Measurements from ENCODE around the gene SLC39A11. TPM values are rescaled to one million over a fixed set of nuclear protein-coding genes. Genes with fewer than 3 reads are reported as not detected.

SLC39A11 gene
- polyA plus RNA-seq, 3 donors: 16.6 to 27.9 (median 26.6) TPM

- peaks cover 25 to 28% of the 10 kb centered on the region in 2 donors for H3K36me3 Mint-ChIP-seq
- H4K20me1 ChIP-seq (ENCODE audit: insufficient read depth, low read length): peaks cover 7% of the 10 kb centered on the region
These were observed 231.7 kb downstream of the SLC39A11 start for GRCh38 chr17:72860778-72861177.

GRCh38 chr17:72858826-72859495, 233.5 kb downstream of the SLC39A11 start:
- Mint-ChIP-seq H3K27me3 (ENCODE audit: low read depth in 3 of 3) (no peaks in the 10 kb centered on the region), H3K36me3 (peaks cover 18 to 22% of the 10 kb centered on the region in 2 donors), H3K4me1 (peaks cover 2% of the 10 kb centered on the region), H3K9me3 (peaks cover 0 to 3% (median 0%) of the 10 kb centered on the region in 7 donors), H3K27ac (no peak overlapping the region), H3K4me3 (no peak overlapping the region)
- Histone ChIP-seq H3K79me2 (ENCODE audit: insufficient read depth, low read length) (no peaks in the 10 kb centered on the region), H3K27ac (ENCODE audit: low read depth in 1 of 2, low read length in 2 of 2) (no peak overlapping the region), H3K4me3 (replicated peaks in 1 of 3; ENCODE audit: low read depth in 2 of 3, low read length in 3 of 3) (no peak overlapping the region), H3K9ac (ENCODE audit: insufficient read depth, low read length, poor library complexity, severe bottlenecking) (no peak overlapping the region), H3K27me3 (ENCODE audit: control insufficient read depth in 2 of 2, insufficient read depth in 2 of 2, low read length in 2 of 2) (no peaks in the 10 kb centered on the region), H4K20me1 (ENCODE audit: insufficient read depth, low read length) (peaks cover 3% of the 10 kb centered on the region), H3K9me3 (replicated peaks in 1 of 2; ENCODE audit: control insufficient read depth in 1 of 2, insufficient read depth in 1 of 2, low read length in 2 of 2) (no peaks in the 10 kb centered on the region), H3K36me3 (replicated peaks in 1 of 2; ENCODE audit: control insufficient read depth in 1 of 2, insufficient read depth in 2 of 2, low read length in 2 of 2) (peaks cover 4 to 40% of the 10 kb centered on the region in 2 donors), H2AFZ (ENCODE audit: insufficient read depth, low read depth, low read length, poor library complexity, severe bottlenecking) (no peak overlapping the region), H3K4me2 (replicated peaks; ENCODE audit: extremely low read depth, low read length, poor library complexity, severe bottlenecking) (no peak overlapping the region), H3K4me1 (ENCODE audit: control insufficient read depth in 1 of 2, insufficient read depth in 2 of 2, low read length in 2 of 2) (no peaks in the 10 kb centered on the region)
- no peak for TF ChIP-seq CTCF (IDR thresholded peaks at IDR 0.05)
- DNase-seq: no peak
- intact Hi-C loops (cut with micrococcal nuclease): no loop called here

More at GRCh38 chr17:72860778-72861177, 231.7 kb downstream of the SLC39A11 start:
- H3K4me1 Mint-ChIP-seq: peaks cover 2% of the 10 kb centered on the region
- no peaks in the 10 kb centered on the region for H3K27me3 ChIP-seq (ENCODE audit: control insufficient read depth in 2 of 2, insufficient read depth in 2 of 2, low read length in 2 of 2)
- no peak overlapping the region for H3K4me3 Mint-ChIP-seq
- H3K27ac ChIP-seq (ENCODE audit: low read depth in 1 of 2, low read length in 2 of 2): no peak overlapping the region
- no peak overlapping the region for H3K4me2 ChIP-seq (replicated peaks; ENCODE audit: extremely low read depth, low read length, poor library complexity, severe bottlenecking)
- no CpG with 5 or more reads among the region's 5 CpGs for WGBS (ENCODE audit: insufficient coverage)
- TF ChIP-seq CTCF (IDR thresholded peaks at IDR 0.05): no peak
- no peak for DNase-seq
- no peaks in the 10 kb centered on the region for H3K4me1 ChIP-seq (ENCODE audit: control insufficient read depth in 1 of 2, insufficient read depth in 2 of 2, low read length in 2 of 2)
- no peaks in the 10 kb centered on the region for H3K27me3 Mint-ChIP-seq (ENCODE audit: low read depth in 3 of 3)
- H3K27ac Mint-ChIP-seq: no peak overlapping the region
- H3K9me3 ChIP-seq (replicated peaks in 1 of 2; ENCODE audit: control insufficient read depth in 1 of 2, insufficient read depth in 1 of 2, low read length in 2 of 2): no peaks in the 10 kb centered on the region
- intact Hi-C loops (cut with micrococcal nuclease): no loop called here
- H3K4me3 ChIP-seq (replicated peaks in 1 of 3; ENCODE audit: low read depth in 2 of 3, low read length in 3 of 3): no peak overlapping the region
- peaks cover 0 to 3% (median 0%) of the 10 kb centered on the region in 7 donors for H3K9me3 Mint-ChIP-seq
- no peak overlapping the region for H2AFZ ChIP-seq (ENCODE audit: insufficient read depth, low read depth, low read length, poor library complexity, severe bottlenecking)
- peaks cover 4 to 40% of the 10 kb centered on the region in 2 donors for H3K36me3 ChIP-seq (replicated peaks in 1 of 2; ENCODE audit: control insufficient read depth in 1 of 2, insufficient read depth in 2 of 2, low read length in 2 of 2)
- no peak overlapping the region for H3K9ac ChIP-seq (ENCODE audit: insufficient read depth, low read length, poor library complexity, severe bottlenecking)
- peaks cover 5% of the 10 kb centered on the region for H3K79me2 ChIP-seq (ENCODE audit: insufficient read depth, low read length)
